PC-9 (cell line): ENCODE data around the gene GDPD4. TPM values are rescaled to one million over a fixed set of nuclear protein-coding genes. Genes with fewer than 3 reads are reported as not detected.

Experiments
- BruUV-seq: library from RNA; stranded (reverse); fragments of 400-500 nt; replicated peaks from 2 replicates; lab custom pipeline; 2021; lab: Mats Ljungman, UMichigan
- CTCF ChIA-PET: fragments of 300-600 bp; sonication (Branson Sonifier 250); formaldehyde crosslinking; loops from one replicate; lab custom pipeline; 2022; ENCODE audit warnings: antibody characterized with exemption; lab: Charles Lee
- POLR2A ChIA-PET: fragments of 300-600 bp; sonication (Branson Sonifier 250); formaldehyde crosslinking; loops from one replicate; lab custom pipeline; 2022; ENCODE audit warnings: antibody characterized with exemption; ENCODE audit not compliant: unreplicated experiment; lab: Charles Lee
- DNase-seq, 2 experiments: peaks; one replicate each; pipeline versions ENCODE4 v3.0.0 to v3.0.0-alpha.2; 2015 to 2022; ENCODE audit warnings: mixed read lengths in 1 of 2
- H2AFZ ChIP-seq: fragments of 200-600 bp; sonication (generic); 2 replicates; pipeline ENCODE4 v1.8.1; 2017; ENCODE audit warnings: antibody characterized with exemption
- H3F3A ChIP-seq: fragments of 200-600 bp; sonication (generic); 2 replicates; pipeline ENCODE4 v1.8.1; 2017; ENCODE audit warnings: antibody characterized with exemption, mild to moderate bottlenecking, low read depth; ENCODE audit not compliant: insufficient read depth
- H3K27ac ChIP-seq: fragments of 200-600 bp; sonication (generic); 2 replicates; pipeline ENCODE4 v1.6.1; 2016; ENCODE audit warnings: mixed run types
- H3K27me3 ChIP-seq: fragments of 200-600 bp; sonication (generic); 2 replicates; pipeline ENCODE4 v1.6.1; 2016; ENCODE audit warnings: low read depth, mixed run types; ENCODE audit not compliant: insufficient read depth
- H3K36me3 ChIP-seq: fragments of 200-600 bp; sonication (generic); 2 replicates; pipeline ENCODE4 v1.6.1; 2016; ENCODE audit warnings: low read depth, mixed run types
- H3K4me1 ChIP-seq: fragments of 200-600 bp; sonication (generic); replicated peaks from 2 replicates; pipeline ENCODE4 v1.6.1; 2016; ENCODE audit warnings: mixed run types; ENCODE audit not compliant: insufficient read depth
- H3K4me2 ChIP-seq: fragments of 200-600 bp; sonication (generic); 2 replicates; pipeline ENCODE4 v1.6.1; 2017; ENCODE audit warnings: mixed run types
- H3K4me3 ChIP-seq: fragments of 200-600 bp; sonication (generic); 2 replicates; pipeline ENCODE4 v1.6.1; 2016; ENCODE audit warnings: mixed run types
- H3K79me2 ChIP-seq: fragments of 200-600 bp; sonication (generic); 2 replicates; pipeline ENCODE4 v1.6.1; 2017; ENCODE audit warnings: low read depth, mixed run types
- H3K9me2 ChIP-seq: fragments of 200-600 bp; sonication (generic); 2 replicates; pipeline ENCODE4 v1.8.1; 2017; ENCODE audit warnings: mild to moderate bottlenecking; ENCODE audit not compliant: insufficient read depth
- H3K9me3 ChIP-seq: fragments of 200-600 bp; sonication (generic); 2 replicates; pipeline ENCODE4 v1.8.1; 2016; ENCODE audit warnings: low read depth; ENCODE audit not compliant: insufficient read depth
- H4K20me1 ChIP-seq: fragments of 200-600 bp; sonication (generic); 2 replicates; pipeline ENCODE4 v1.8.1; 2017; ENCODE audit not compliant: insufficient read depth
- CTCF ChIP-seq: fragments of 200-600 bp; sonication (generic); conservative IDR thresholded peaks from 2 replicates; pipeline ENCODE4 v1.6.1; 2017; ENCODE audit warnings: mixed run types, antibody characterized with exemption, mild to moderate bottlenecking, moderate library complexity
- EZH2 ChIP-seq: fragments of 200-600 bp; sonication (generic); IDR thresholded peaks from 2 replicates; pipeline ENCODE4 v1.8.0; 2017; ENCODE audit warnings: antibody characterized with exemption, low read depth
- intact Hi-C: fragments of 100-400 bp; cut with micrococcal nuclease; formaldehyde crosslinking; loops from one replicate; pipeline ENCODE4 v1.10.0; 2022; ENCODE audit not compliant: unreplicated experiment
- total RNA-seq: library from RNA; stranded (reverse); gene quantifications from 2 replicates; pipeline ENCODE4 v1.2.3, GENCODE V29; 2021

Gene GDPD4
- total RNA-seq, 1 experiment from 2014 or later: not detected

GRCh38 chr11:77253690-77254089 lies 47.8 kb downstream of the GDPD4 start:
- Histone ChIP-seq H3F3A (peaks cover 15% of the 10 kb centered on the region), H3K4me3 (no peak overlapping the region), H3K4me2 (no peak overlapping the region), H3K36me3 (no peaks in the 10 kb centered on the region), H3K79me2 (no peaks in the 10 kb centered on the region), H3K27me3 (no peaks in the 10 kb centered on the region), H4K20me1 (no peaks in the 10 kb centered on the region), H3K27ac (no peak overlapping the region), H3K9me2 (peaks cover 3% of the 10 kb centered on the region; the same call in 1 of the 2 replicates), H3K4me1 (peaks cover 14% of the 10 kb centered on the region), H2AFZ (no peak overlapping the region), H3K9me3 (0 out of 2 replicates have a peak, but pooled peaks cover 8% of the 10 kb centered on the region)
- ChIA-PET POLR2A (interaction anchor here (0.7 kb wide), 1 partner anchor 79 kb away, joined by 3 read pairs; no protein-coding TSS in a partner anchor), CTCF (interaction anchor here (0.7 kb wide), 1 partner anchor 313 kb away, joined by 3 read pairs; no protein-coding TSS in a partner anchor)
- intact Hi-C loops: no loop called here
- no peak for DNase-seq
- no TSS peak for BruUV-seq
- TF ChIP-seq EZH2 (no peak), CTCF (no peak)

GRCh38 chr11:77252555-77253270 lies 48.8 kb downstream of the GDPD4 start:
- Histone ChIP-seq H2AFZ (0 out of 2 replicates have a peak overlapping the region, but pooled peaks have one; percentile 7), H3K79me2 (no peaks in the 10 kb centered on the region), H3K4me1 (peaks cover 14% of the 10 kb centered on the region), H3K27me3 (no peaks in the 10 kb centered on the region), H4K20me1 (no peaks in the 10 kb centered on the region), H3K9me2 (peaks cover 3% of the 10 kb centered on the region; the same call in 1 of the 2 replicates), H3K27ac (no peak overlapping the region), H3K4me3 (no peak overlapping the region), H3K36me3 (no peaks in the 10 kb centered on the region), H3K9me3 (0 out of 2 replicates have a peak, but pooled peaks cover 8% of the 10 kb centered on the region), H3K4me2 (no peak overlapping the region), H3F3A (peaks cover 15% of the 10 kb centered on the region)
- intact Hi-C loops: no loop called here
- no peak for TF ChIP-seq EZH2
- TF ChIP-seq CTCF: no peak
- CTCF ChIA-PET: no interaction called here
- POLR2A ChIA-PET: no interaction called here
- no peak for DNase-seq
- BruUV-seq: no TSS peak

- H3K4me1 ChIP-seq: peaks cover 14% of the 10 kb centered on the region
- no TSS peak for BruUV-seq
- peaks cover 15% of the 10 kb centered on the region for H3F3A ChIP-seq
- POLR2A ChIA-PET: no interaction called here
- no peak for DNase-seq
- H2AFZ ChIP-seq: no peak overlapping the region
- H3K79me2 ChIP-seq: no peaks in the 10 kb centered on the region
- H3K4me3 ChIP-seq: no peak overlapping the region
- no peaks in the 10 kb centered on the region for H3K27me3 ChIP-seq
- 0 out of 2 replicates have a peak, but pooled peaks cover 8% of the 10 kb centered on the region for H3K9me3 ChIP-seq
- H4K20me1 ChIP-seq: no peaks in the 10 kb centered on the region
- no peak for TF ChIP-seq CTCF
- no peaks in the 10 kb centered on the region for H3K9me2 ChIP-seq
- intact Hi-C loops: no loop called here
- H3K4me2 ChIP-seq: no peak overlapping the region
- H3K36me3 ChIP-seq: no peaks in the 10 kb centered on the region
- peak overlapping the region; percentile 13; the same call in 1 of the 2 replicates for H3K27ac ChIP-seq
- CTCF ChIA-PET: interaction anchor here (0.6 kb wide), 1 partner anchor 328 kb away, joined by 3 read pairs; no protein-coding TSS in a partner anchor
These were observed 50.4 kb downstream of the GDPD4 start for GRCh38 chr11:77250881-77251640.
